ENCODE measurements around the gene WBP1.
A peak's percentile ranks its signal among the peaks of the same experiment; 100 is the strongest.

The WBP1 gene

GRCh38 chr2:74507926-74508520, 49.8 kb downstream of the WBP1 start:
- DNase-seq (ENCODE audit: low read depth) = peak; percentile 79
- TF ChIP-seq CTCF (conservative IDR thresholded peaks at IDR 0.05; ENCODE audit: control insufficient read depth, insufficient read depth, low read depth, low read length) = no peak
- peak overlapping the region; percentile 95 for H3K4me3 ChIP-seq (ENCODE audit: control insufficient read depth, low read depth, low read length)

- TF ChIP-seq CTCF (conservative IDR thresholded peaks at IDR 0.05; ENCODE audit: control insufficient read depth, insufficient read depth, low read depth, low read length) = no peak
- no peak for DNase-seq (ENCODE audit: low read depth)
- H3K4me3 ChIP-seq (ENCODE audit: control insufficient read depth, low read depth, low read length) = no peak overlapping the region
Measured at GRCh38 chr2:74510272-74510671, 52.0 kb downstream of the WBP1 start.
